CD4-positive, alpha-beta T cell (primary cell): ENCODE results near the gene ALG3. TPM values are rescaled to one million over a fixed set of nuclear protein-coding genes. Genes with fewer than 3 reads are reported as not detected.

Experiments used
- ATAC-seq: fragments of 200-7000 bp; cut with Tn5 transposase; one replicate; pipeline ENCODE4 v1.10.0; 2022; ENCODE audit warnings: mild to moderate bottlenecking; ENCODE audit not compliant: poor library complexity
- CTCF ChIA-PET: fragments of 350-600 bp; sonication (Branson Sonifier 250); formaldehyde crosslinking; loops from one replicate; lab custom pipeline; 2021; ENCODE audit warnings: antibody characterized with exemption, inconsistent platforms; lab: Charles Lee
- POLR2A ChIA-PET: fragments of 350-600 bp; sonication (Branson Sonifier 250); formaldehyde crosslinking; loops from one replicate; lab custom pipeline; 2021; ENCODE audit warnings: antibody characterized with exemption, inconsistent platforms; lab: Charles Lee
- DNase-seq, 14 experiments: peaks; one replicate each; pipeline ENCODE4 v3.0.0-alpha.2; 2013 to 2020; ENCODE audit warnings: mixed read lengths in 2 of 14
- H3K27ac ChIP-seq, 2 donors: one replicate each; pipeline versions ENCODE4 v1.5.1 to v1.7.0; 2013; ENCODE audit warnings: low read length in 2 of 2, low read depth in 1 of 2, mild to moderate bottlenecking in 1 of 2
- H3K27me3 ChIP-seq, 2 experiments: 1 replicate in 1 of 2; 2 replicates in 1 of 2; pipeline versions ENCODE4 v1.6.1 to v1.7.0; 2013; ENCODE audit warnings: low read length in 2 of 2, control low read depth in 1 of 2, mild to moderate bottlenecking in 1 of 2, moderate library complexity in 1 of 2; ENCODE audit not compliant: insufficient read depth in 2 of 2, control insufficient read depth in 1 of 2
- H3K36me3 ChIP-seq: one replicate; pipeline ENCODE4 v1.6.1; 2013; ENCODE audit warnings: low read length, control low read depth; ENCODE audit not compliant: insufficient read depth
- H3K4me1 ChIP-seq: one replicate; pipeline ENCODE4 v1.6.1; 2013; ENCODE audit warnings: low read length, control low read depth; ENCODE audit not compliant: insufficient read depth
- H3K4me3 ChIP-seq: one replicate; pipeline ENCODE4 v1.5.1; 2013; ENCODE audit warnings: mild to moderate bottlenecking, low read length, moderate library complexity
- H3K9me3 ChIP-seq, 2 experiments: 1 replicate in 1 of 2; 2 replicates in 1 of 2; pipeline versions ENCODE4 v1.6.1 to v1.7.0; 2013; ENCODE audit warnings: low read length in 2 of 2, mild to moderate bottlenecking in 2 of 2, control low read depth in 1 of 2, moderate library complexity in 1 of 2; ENCODE audit not compliant: control insufficient read depth in 1 of 2, insufficient read depth in 1 of 2
- H3K27ac Mint-ChIP-seq: one replicate; pipeline ENCODE4 v1.8.0; 2020; ENCODE audit warnings: mixed read lengths
- H3K27me3 Mint-ChIP-seq: one replicate; pipeline ENCODE4 v1.8.0; 2021; ENCODE audit warnings: mixed read lengths
- H3K36me3 Mint-ChIP-seq: one replicate; pipeline ENCODE4 v1.8.0; 2021; ENCODE audit warnings: low read depth, mixed read lengths
- H3K4me1 Mint-ChIP-seq: one replicate; pipeline ENCODE4 v1.8.0; 2021; ENCODE audit warnings: low read depth, mixed read lengths
- H3K4me3 Mint-ChIP-seq: one replicate; pipeline ENCODE4 v1.8.0; 2020; ENCODE audit warnings: mild to moderate bottlenecking, mixed read lengths
- H3K9me3 Mint-ChIP-seq: one replicate; pipeline ENCODE4 v1.8.0; 2020; ENCODE audit warnings: mixed read lengths
- intact Hi-C, 2 experiments: fragments of 100-400 bp; cut with DNase I in 1 of 2; cut with micrococcal nuclease in 1 of 2; formaldehyde crosslinking; loops; one replicate each; pipeline versions ENCODE4 v1.15.1 to v1.9.0; 2023 to 2025; cut with DNase I, micrococcal nuclease
- total RNA-seq, 174 experiments: library from RNA in 2 of 174; stranded (reverse) in 2 of 174; gene quantifications; one replicate each; pipeline ENCODE4 v1.2.3 and lab custom pipeline; 2021 to 2026
- TF ChIP-seq, protein P1 (sequence below): fragments of 200-600 bp; IDR thresholded peaks from one replicate; pipeline ENCODE4 v1.8.0; 2022; ENCODE audit warnings: antibody characterized with exemption, mild to moderate bottlenecking

ALG3 gene
- total RNA-seq, 2 experiments from 2014 or later = 12.0 to 13.5 TPM

DNA sequence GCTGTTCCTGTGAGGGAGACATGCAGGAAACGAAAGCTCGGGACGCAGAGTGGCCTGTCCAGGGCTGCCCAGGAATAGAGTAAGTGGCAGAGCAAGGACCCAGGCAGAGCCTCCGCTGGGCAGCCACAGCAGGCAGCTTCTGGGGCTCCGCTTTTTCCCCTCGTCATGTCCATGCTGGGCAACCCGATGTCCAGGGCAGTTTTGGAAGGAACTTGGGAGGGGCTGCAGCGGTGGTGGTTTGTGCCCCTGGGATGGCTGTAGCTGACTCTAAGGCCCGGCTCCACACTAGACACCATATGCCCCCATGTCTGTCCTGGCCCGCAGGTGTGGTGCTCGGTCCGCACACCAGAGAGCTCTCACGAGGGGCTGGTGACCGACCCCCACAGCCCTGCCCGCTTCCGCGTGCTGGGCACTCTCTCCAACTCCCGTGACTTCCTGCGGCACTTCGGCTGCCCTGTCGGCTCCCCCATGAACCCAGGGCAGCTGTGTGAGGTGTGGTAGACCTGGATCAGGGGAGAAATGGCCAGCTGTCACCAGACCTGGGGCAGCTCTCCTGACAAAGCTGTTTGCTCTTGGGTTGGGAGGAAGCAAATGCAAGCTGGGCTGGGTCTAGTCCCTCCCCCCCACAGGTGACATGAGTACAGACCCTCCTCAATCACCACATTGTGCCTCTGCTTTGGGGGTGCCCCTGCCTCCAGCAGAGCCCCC lies 43.1 kb upstream of the ALG3 start:
- ChIA-PET CTCF (no interaction called here), POLR2A (no interaction called here)
- Histone ChIP-seq H3K4me3 (no peak overlapping the region), H3K27me3 (peaks cover 3% of the 10 kb centered on the region in 2 experiments), H3K9me3 (no peaks in the 10 kb centered on the region), H3K36me3 (no peaks in the 10 kb centered on the region), H3K4me1 (peaks cover 5% of the 10 kb centered on the region), H3K27ac (no peak overlapping the region)
- intact Hi-C loops = no loop called here
- H3K27me3 Mint-ChIP-seq = peaks cover 12% of the 10 kb centered on the region
- DNase-seq (no peak), ATAC-seq (no peak)
- H3K9me3 Mint-ChIP-seq = no peaks in the 10 kb centered on the region
- TF ChIP-seq, protein P1, sequence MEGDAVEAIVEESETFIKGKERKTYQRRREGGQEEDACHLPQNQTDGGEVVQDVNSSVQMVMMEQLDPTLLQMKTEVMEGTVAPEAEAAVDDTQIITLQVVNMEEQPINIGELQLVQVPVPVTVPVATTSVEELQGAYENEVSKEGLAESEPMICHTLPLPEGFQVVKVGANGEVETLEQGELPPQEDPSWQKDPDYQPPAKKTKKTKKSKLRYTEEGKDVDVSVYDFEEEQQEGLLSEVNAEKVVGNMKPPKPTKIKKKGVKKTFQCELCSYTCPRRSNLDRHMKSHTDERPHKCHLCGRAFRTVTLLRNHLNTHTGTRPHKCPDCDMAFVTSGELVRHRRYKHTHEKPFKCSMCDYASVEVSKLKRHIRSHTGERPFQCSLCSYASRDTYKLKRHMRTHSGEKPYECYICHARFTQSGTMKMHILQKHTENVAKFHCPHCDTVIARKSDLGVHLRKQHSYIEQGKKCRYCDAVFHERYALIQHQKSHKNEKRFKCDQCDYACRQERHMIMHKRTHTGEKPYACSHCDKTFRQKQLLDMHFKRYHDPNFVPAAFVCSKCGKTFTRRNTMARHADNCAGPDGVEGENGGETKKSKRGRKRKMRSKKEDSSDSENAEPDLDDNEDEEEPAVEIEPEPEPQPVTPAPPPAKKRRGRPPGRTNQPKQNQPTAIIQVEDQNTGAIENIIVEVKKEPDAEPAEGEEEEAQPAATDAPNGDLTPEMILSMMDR = no peak
- no peaks in the 10 kb centered on the region for H3K4me1 Mint-ChIP-seq
- no peak overlapping the region for H3K27ac Mint-ChIP-seq
- H3K36me3 Mint-ChIP-seq = no peaks in the 10 kb centered on the region
- H3K4me3 Mint-ChIP-seq = no peak overlapping the region

DNA sequence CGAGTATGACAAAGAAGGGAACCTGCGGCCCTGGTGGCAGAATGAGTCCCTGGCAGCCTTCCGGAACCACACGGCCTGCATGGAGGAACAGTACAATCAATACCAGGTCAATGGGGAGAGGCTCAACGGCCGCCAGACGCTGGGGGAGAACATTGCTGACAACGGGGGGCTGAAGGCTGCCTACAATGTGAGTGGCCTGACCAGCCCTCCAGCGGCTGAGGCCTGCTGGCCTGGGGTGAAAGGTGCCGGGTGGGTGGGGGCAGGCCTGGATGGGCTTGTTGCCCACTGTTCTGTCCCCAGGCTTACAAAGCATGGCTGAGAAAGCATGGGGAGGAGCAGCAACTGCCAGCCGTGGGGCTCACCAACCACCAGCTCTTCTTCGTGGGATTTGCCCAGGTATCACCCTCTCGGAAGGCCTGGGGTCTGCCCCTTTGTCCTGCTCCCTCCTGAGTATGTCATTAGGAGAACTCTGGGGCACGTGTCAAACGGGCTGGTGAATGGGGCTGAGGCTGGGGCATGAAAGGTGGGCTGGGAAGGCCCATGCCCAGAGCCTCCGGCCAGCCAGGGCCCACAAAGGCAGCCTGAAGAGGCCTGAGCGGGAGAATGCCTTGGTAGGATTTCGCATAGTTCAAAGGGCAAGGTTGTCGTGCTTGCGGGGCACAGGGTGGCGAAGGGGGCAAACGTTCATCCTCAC lies 42.4 kb upstream of the ALG3 start:
- TF ChIP-seq, protein P1 = no peak
- intact Hi-C loops = no loop called here
- H3K27me3 ChIP-seq = peaks cover 3% of the 10 kb centered on the region in 2 experiments
- no peaks in the 10 kb centered on the region for H3K9me3 ChIP-seq
- H3K36me3 Mint-ChIP-seq = no peaks in the 10 kb centered on the region
- CTCF ChIA-PET = no interaction called here
- H3K4me1 ChIP-seq = peaks cover 5% of the 10 kb centered on the region
- peaks cover 19% of the 10 kb centered on the region for H3K27me3 Mint-ChIP-seq
- H3K27ac Mint-ChIP-seq = no peak overlapping the region
- H3K4me3 ChIP-seq = no peak overlapping the region
- no peaks in the 10 kb centered on the region for H3K9me3 Mint-ChIP-seq
- H3K4me1 Mint-ChIP-seq = no peaks in the 10 kb centered on the region
- no peak overlapping the region for H3K27ac ChIP-seq
- no peaks in the 10 kb centered on the region for H3K36me3 ChIP-seq
- ATAC-seq (no peak), DNase-seq (no peak)
- POLR2A ChIA-PET = no interaction called here
- H3K4me3 Mint-ChIP-seq = no peak overlapping the region

DNA sequence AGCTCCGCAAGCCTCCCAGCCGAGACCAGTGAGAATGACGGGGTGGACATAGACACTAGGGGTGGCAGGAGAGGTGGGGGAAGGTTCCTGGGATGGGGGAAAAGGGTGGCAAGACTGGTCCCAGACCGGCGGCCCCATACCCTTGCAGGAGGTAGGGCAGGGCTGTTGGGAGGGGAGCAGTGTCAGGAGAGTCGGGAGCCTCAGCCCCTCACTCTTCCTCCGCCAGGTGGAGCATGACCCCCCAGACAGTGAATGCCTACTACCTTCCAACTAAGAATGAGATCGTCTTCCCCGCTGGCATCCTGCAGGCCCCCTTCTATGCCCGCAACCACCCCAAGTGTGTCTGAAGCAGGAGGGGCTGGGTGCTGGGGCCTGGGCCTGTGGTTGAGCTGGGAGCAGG lies 41.6 kb upstream of the ALG3 start:
- Histone ChIP-seq H3K27me3 (peaks cover 3% of the 10 kb centered on the region in 2 experiments), H3K9me3 (no peaks in the 10 kb centered on the region), H3K36me3 (no peaks in the 10 kb centered on the region), H3K4me1 (peaks cover 5% of the 10 kb centered on the region), H3K27ac (no peak overlapping the region), H3K4me3 (no peak overlapping the region)
- DNase-seq (no peak), ATAC-seq (no peak)
- ChIA-PET POLR2A (no interaction called here), CTCF (interaction anchor here (1.8 to 2.3 kb wide), 2 partner anchors 63 to 395 kb away, joined by 6 to 16 read pairs; no protein-coding TSS in a partner anchor)
- H3K4me3 Mint-ChIP-seq = no peak overlapping the region
- TF ChIP-seq, protein P1 = no peak
- no peaks in the 10 kb centered on the region for H3K4me1 Mint-ChIP-seq
- H3K27me3 Mint-ChIP-seq = peaks cover 28% of the 10 kb centered on the region
- no peak overlapping the region for H3K27ac Mint-ChIP-seq
- no peaks in the 10 kb centered on the region for H3K9me3 Mint-ChIP-seq
- intact Hi-C loops = no loop called here
- no peaks in the 10 kb centered on the region for H3K36me3 Mint-ChIP-seq
